Measurements from ENCODE around the gene PDE9A.

The PDE9A gene

GRCh38 chr21:42672699-42673458, 19.5 kb downstream of the PDE9A start:
- POLR2A ChIA-PET: no interaction called here
- no peak for DNase-seq (ENCODE audit: extremely low spot score)
- CTCF ChIA-PET: no interaction called here
- no peak for TF ChIP-seq CTCF (IDR thresholded peaks at IDR 0.05; ENCODE audit: control extremely low read depth, extremely low read depth, low read depth, missing control alignments)

DNA sequence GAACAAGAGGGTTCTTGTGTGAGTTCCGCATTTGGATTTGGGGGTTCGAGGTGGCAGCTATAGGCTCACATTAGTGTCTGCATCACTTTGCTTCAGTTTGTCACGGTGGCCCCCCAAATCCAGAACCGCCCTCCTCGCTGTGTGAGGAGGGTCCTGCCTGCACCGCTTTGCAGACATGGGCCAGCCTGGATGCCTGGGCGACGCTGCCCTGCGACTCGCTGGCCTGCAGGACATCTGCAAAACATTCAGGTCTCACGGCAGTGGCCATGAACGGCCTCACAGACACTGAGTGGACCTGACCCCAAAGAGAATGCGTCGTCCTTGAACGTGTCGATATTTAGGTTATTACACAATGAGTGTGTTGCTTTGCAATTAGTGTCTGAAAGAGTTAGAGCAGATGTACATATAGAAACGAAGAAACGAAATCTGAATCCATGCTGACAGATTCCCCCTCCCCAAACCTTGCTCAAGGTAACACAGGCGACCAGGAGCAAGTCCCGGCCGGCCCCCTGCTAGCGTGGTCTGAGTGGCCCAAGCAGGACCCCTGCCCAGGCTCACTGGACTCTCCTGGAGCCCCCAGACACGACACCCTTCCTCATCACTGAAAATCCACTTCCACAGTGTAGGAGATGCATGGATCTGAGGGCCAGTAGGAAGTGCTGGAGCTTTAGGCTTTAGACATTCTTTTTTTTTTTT, 20.4 kb downstream of the PDE9A start:
- no peak for DNase-seq (ENCODE audit: extremely low spot score)
- TF ChIP-seq CTCF (IDR thresholded peaks at IDR 0.05; ENCODE audit: control extremely low read depth, extremely low read depth, low read depth, missing control alignments): no peak
- POLR2A ChIA-PET: no interaction called here
- CTCF ChIA-PET: no interaction called here

DNA sequence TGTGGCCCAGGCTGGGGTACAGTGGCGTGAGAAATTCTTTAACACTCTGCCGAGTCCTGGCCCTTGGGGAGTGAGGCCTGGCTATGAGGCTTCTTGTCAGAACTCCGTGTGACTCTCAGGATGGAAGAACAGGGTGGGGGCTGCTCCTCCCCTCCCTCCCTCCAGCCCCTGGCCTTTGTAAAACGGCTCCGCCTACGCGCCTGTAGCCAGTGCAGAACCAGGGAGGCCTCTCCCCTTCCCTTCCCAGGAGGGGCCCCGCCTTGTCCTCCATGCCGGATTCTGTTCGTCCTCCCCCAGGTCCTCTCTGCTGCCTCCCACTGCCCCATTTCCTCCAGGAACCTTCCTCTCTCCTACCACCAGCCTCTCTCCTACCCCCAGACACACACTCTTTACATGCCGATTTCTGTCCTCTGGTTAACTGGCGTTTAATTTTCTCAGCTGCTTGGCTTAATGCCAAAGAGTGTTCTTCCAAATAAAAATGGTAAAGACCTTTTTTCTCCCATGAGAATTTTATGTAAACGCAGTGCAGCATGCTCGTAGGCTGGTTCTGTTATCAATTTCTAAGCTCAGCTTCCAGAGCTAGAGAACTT, 21.0 kb downstream of the PDE9A start:
- TF ChIP-seq CTCF (IDR thresholded peaks at IDR 0.05; ENCODE audit: control extremely low read depth, extremely low read depth, low read depth, missing control alignments): no peak
- no peak for DNase-seq (ENCODE audit: extremely low spot score)
- CTCF ChIA-PET: no interaction called here
- POLR2A ChIA-PET: no interaction called here

DNA sequence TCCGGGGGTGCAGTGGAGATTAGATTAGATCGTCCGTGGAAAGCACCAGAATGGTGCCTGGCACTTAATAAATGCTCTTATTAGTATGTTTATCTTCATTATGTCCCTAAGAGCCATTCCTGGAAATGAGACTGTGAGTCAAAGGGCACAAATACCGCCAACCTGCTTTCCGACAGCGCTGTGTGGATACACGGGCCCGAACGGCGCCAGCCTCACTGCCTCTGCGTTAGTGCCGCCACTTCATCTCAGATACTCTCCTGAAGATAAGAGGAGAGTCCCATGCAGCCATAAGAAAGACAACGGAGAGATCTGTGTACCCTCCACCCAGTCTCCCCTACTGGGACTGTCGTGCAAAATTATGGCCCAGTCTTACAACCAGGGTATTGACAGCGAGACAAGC, 22.0 kb downstream of the PDE9A start:
- POLR2A ChIA-PET: no interaction called here
- TF ChIP-seq CTCF (IDR thresholded peaks at IDR 0.05; ENCODE audit: control extremely low read depth, extremely low read depth, low read depth, missing control alignments): no peak
- DNase-seq (ENCODE audit: extremely low spot score): no peak
- CTCF ChIA-PET: no interaction called here

DNA sequence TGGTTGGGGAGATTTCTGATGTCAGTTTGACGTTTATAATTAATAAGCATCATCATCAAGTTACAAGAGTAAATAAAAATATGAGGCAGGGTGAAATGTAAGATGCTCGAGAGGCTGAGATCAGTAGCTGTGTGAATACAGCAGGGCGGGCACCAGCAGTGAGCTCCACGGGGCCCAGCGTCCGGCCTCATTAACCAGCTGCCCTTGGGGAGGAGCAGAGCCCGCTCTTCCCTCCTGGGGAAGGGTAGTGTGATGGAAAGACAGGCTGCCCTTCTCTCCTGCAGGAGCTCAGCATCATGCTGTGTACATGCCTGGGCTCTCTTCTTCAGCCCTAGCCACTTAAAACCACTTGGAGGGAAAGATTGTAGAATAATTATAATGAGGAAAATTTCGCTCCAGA, 23.4 kb downstream of the PDE9A start:
- TF ChIP-seq CTCF (IDR thresholded peaks at IDR 0.05; ENCODE audit: control extremely low read depth, extremely low read depth, low read depth, missing control alignments): no peak
- ChIA-PET POLR2A (no interaction called here), CTCF (no interaction called here)
- no peak for DNase-seq (ENCODE audit: extremely low spot score)

DNA sequence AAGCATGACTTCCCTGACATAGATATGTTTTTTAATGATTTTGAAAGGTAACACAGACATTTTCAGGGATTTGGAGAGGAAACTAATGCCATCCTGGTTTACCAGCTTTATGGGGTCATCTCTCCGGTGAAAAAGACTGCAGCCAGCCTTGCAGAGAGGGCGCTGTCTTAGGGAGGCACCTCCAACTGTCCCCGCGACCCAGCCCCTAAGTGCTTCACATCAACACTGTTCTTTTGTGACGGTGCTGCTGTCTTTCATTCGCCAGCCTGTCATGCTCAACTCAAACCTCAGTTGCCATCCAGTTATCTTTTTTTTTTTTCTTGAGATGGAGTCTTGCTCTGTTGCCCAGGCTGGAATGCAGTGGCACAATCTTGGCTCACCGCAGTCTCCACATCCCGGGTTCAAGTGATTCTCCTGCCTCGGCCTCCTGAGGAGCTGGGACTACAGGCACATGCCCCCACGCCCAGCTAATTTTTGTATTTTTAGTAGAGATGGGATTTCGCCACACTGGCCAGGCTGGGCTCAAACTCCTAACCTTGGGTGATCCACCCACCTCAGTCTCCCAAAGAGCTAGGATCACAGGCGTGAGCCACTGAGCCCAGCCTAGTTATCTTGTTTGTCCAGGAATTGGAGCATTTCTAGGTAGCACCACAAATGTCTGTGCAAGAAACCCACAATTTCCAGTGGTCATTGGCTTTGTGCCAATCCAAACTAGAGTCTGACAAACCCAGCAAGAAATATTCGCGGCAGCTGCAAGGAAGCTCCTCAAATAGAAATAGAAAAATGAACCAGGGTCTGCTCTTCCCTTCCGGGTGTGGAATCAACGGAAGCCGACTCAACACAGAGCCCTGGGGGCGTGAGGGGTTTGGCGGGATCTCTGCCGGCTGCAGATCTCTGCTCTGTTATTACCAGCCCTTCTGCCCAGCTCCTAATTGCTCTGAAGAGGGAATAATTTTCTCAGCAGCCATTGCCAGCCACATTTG, 24.2 kb downstream of the PDE9A start:
- no peak for TF ChIP-seq CTCF (IDR thresholded peaks at IDR 0.05; ENCODE audit: control extremely low read depth, extremely low read depth, low read depth, missing control alignments)
- ChIA-PET POLR2A (no interaction called here), CTCF (no interaction called here)
- no peak for DNase-seq (ENCODE audit: extremely low spot score)
